Liver (tissue), 9 donors: ENCODE data around the gene CILP. TPM values are rescaled to one million over a fixed set of nuclear protein-coding genes. Genes with fewer than 3 reads are reported as not detected.

Experiments
- DNase-seq: peaks from one replicate; pipeline ENCODE4 v3.0.0-alpha.2; 2017; ENCODE audit warnings: low spot score
- H3K27ac ChIP-seq, 2 donors: one replicate each; pipeline ENCODE4 v1.7.0; 2013; ENCODE audit warnings: inconsistent platforms in 2 of 2, low read length in 2 of 2, control low read depth in 1 of 2, low read depth in 1 of 2, mild to moderate bottlenecking in 1 of 2
- H3K27me3 ChIP-seq, 4 donors: one replicate each; pipeline versions ENCODE4 v1.6.1 to v1.7.0; 2013; ENCODE audit warnings: low read length in 3 of 4, inconsistent platforms in 1 of 4, mild to moderate bottlenecking in 1 of 4, moderate library complexity in 1 of 4; ENCODE audit not compliant: control insufficient read depth in 4 of 4, insufficient read depth in 4 of 4
- H3K36me3 ChIP-seq, 4 donors: one replicate each; pipeline versions ENCODE4 v1.6.1 to v1.7.0; 2013; ENCODE audit warnings: low read length in 3 of 4, mild to moderate bottlenecking in 3 of 4, low read depth in 1 of 4, moderate library complexity in 1 of 4; ENCODE audit not compliant: control insufficient read depth in 4 of 4, insufficient read depth in 3 of 4
- H3K4me1 ChIP-seq, 4 donors: one replicate each; pipeline versions ENCODE4 v1.6.1 to v1.7.0; 2013; ENCODE audit warnings: low read length in 3 of 4, mild to moderate bottlenecking in 3 of 4, moderate library complexity in 1 of 4; ENCODE audit not compliant: control insufficient read depth in 4 of 4, insufficient read depth in 4 of 4
- H3K4me3 ChIP-seq, 3 donors: one replicate each; pipeline versions ENCODE4 v1.6.1 to v1.7.0; 2013; ENCODE audit warnings: low read length in 3 of 3, control low read depth in 1 of 3, low read depth in 1 of 3, mild to moderate bottlenecking in 1 of 3
- H3K9ac ChIP-seq, 2 donors: one replicate each; pipeline ENCODE4 v1.7.0; 2013; ENCODE audit warnings: low read length in 2 of 2, mild to moderate bottlenecking in 2 of 2, moderate library complexity in 2 of 2, control low read depth in 1 of 2, low read depth in 1 of 2
- H3K9me3 ChIP-seq, 4 donors: one replicate each; pipeline versions ENCODE4 v1.6.1 to v1.7.0; 2013; ENCODE audit warnings: low read length in 3 of 4; ENCODE audit not compliant: control insufficient read depth in 4 of 4
- EGR1 ChIP-seq, 2 donors: IDR thresholded peaks; 2 replicates each; pipeline ENCODE4 v1.6.1; 2016 to 2018; ENCODE audit warnings: antibody characterized with exemption in 2 of 2, low read depth in 2 of 2
- FOXA1 ChIP-seq: IDR thresholded peaks from 2 replicates; pipeline ENCODE4 v1.6.1; 2016; ENCODE audit warnings: antibody characterized with exemption
- FOXA2 ChIP-seq: IDR thresholded peaks from 2 replicates; pipeline ENCODE4 v1.6.1; 2016; ENCODE audit warnings: antibody characterized with exemption
- GABPA ChIP-seq, 2 donors: IDR thresholded peaks in 1 of 2; conservative IDR thresholded peaks in 1 of 2; 2 replicates each; pipeline ENCODE4 v1.6.1; 2016; ENCODE audit warnings: antibody characterized with exemption in 2 of 2, mild to moderate bottlenecking in 1 of 2, moderate library complexity in 1 of 2
- HNF4A ChIP-seq, 2 donors: conservative IDR thresholded peaks; 2 replicates each; pipeline ENCODE4 v1.6.1; 2016; ENCODE audit warnings: antibody characterized with exemption in 2 of 2, mild to moderate bottlenecking in 2 of 2
- HNF4G ChIP-seq: IDR thresholded peaks from 2 replicates; pipeline ENCODE4 v1.6.1; 2016; ENCODE audit warnings: antibody characterized with exemption
- JUND ChIP-seq, 2 donors: IDR thresholded peaks; 2 replicates each; pipeline ENCODE4 v1.6.1; 2016; ENCODE audit warnings: antibody characterized with exemption in 2 of 2
- NR2F2 ChIP-seq: IDR thresholded peaks from 2 replicates; pipeline ENCODE4 v1.6.1; 2016; ENCODE audit warnings: antibody characterized with exemption
- RAD21 ChIP-seq, 2 donors: IDR thresholded peaks; 2 replicates each; pipeline ENCODE4 v1.6.1; 2016; ENCODE audit warnings: antibody characterized with exemption in 2 of 2, mild to moderate bottlenecking in 2 of 2
- RXRA ChIP-seq, 2 donors: IDR thresholded peaks; 2 replicates each; pipeline ENCODE4 v1.6.1; 2017 to 2018; ENCODE audit warnings: antibody characterized with exemption in 2 of 2, mild to moderate bottlenecking in 1 of 2
- SP1 ChIP-seq: IDR thresholded peaks from 2 replicates; pipeline ENCODE4 v1.6.1; 2018; ENCODE audit warnings: antibody characterized with exemption, mild to moderate bottlenecking
- TAF1 ChIP-seq: conservative IDR thresholded peaks from 2 replicates; pipeline ENCODE4 v1.6.1; 2016; ENCODE audit warnings: antibody characterized with exemption, mild to moderate bottlenecking
- YY1 ChIP-seq: IDR thresholded peaks from 2 replicates; pipeline ENCODE4 v1.6.1; 2016; ENCODE audit warnings: antibody characterized with exemption, mild to moderate bottlenecking
- WGBS: extraction: QIAGEN DNeasy Blood & Tissue Kit; methylation state at CpG from one replicate; pipeline ENCODE4 v1.1.7; 2013; 5-methylcytosine and 5-hydroxymethylcytosine counted together
- polyA plus RNA-seq, 2 donors: library from polyadenylated mRNA; stranded (reverse) in 1 of 2; unstranded in 1 of 2; fragments of 200-250 nt in 1 of 2; fragments of >200 nt in 1 of 2; fragmentation: Nextera tagmentation in 1 of 2; extraction: Ambion mirVana in 1 of 2; gene quantifications; one replicate each; pipeline versions ENCODE4 v1.2.1 to v1.2.3, GENCODE V29; 2013 to 2015
- total RNA-seq, 2 donors: library from RNA; depleted of rRNA; stranded (reverse); fragments of >200 nt; gene quantifications; one replicate each; pipeline ENCODE4 v1.2.3, GENCODE V29; 2014
- TF ChIP-seq, protein P1 (sequence below): IDR thresholded peaks from 2 replicates; pipeline ENCODE4 v1.6.1; 2016; ENCODE audit warnings: antibody characterized with exemption, mild to moderate bottlenecking
- TF ChIP-seq, protein P2 (sequence below): IDR thresholded peaks from 2 replicates; pipeline ENCODE4 v1.6.1; 2016; ENCODE audit warnings: antibody characterized with exemption
- TF ChIP-seq, protein P3 (sequence below): fragments of 150-350 bp; IDR thresholded peaks from 2 replicates; pipeline ENCODE4 v1.5.1; 2017; ENCODE audit warnings: improper control_type of control experiment, low read depth, low read length; ENCODE audit not compliant: missing input control
- TF ChIP-seq, protein P4 (sequence below): IDR thresholded peaks from 2 replicates; pipeline ENCODE4 v1.6.1; 2016; ENCODE audit warnings: antibody characterized with exemption
- donor health status: healthy.
- donor health status: healthy.
- donor health status: healthy.
- donor health status: healthy.
- donor health status: healthy.

The CILP gene
- total and polyA plus RNA-seq, 4 donors = 0.28 to 2.6 (median 0.44) TPM

DNA sequence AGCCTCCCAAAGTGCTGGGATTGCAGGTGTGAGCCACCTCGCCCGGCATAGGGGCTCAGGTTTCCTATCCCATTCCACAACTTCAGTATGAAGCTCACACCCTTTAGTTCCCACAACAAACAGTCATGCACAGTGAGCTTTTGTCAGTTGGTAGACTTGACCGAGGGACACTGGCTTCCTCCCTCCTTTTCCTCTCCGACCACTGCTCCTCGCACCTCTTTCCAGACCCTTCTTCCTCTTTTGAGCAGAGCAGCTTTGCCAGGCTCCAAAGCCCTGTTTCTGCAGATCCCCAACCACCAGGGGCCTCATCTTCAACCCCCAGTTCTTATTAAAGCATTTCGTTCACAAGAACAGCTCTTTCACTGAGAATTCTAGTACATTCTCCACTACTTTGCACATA is 12.7 kb upstream of the CILP start:
- Histone ChIP-seq H3K27me3 (no peaks in the 10 kb centered on the region), H3K4me3 (no peak overlapping the region), H3K27ac (no peak overlapping the region), H3K36me3 (no peaks in the 10 kb centered on the region), H3K9ac (no peak overlapping the region), H3K4me1 (no peaks in the 10 kb centered on the region), H3K9me3 (no peaks in the 10 kb centered on the region)
- TF ChIP-seq EGR1 (IDR thresholded peaks at IDR 0.05; ENCODE audit: low read depth in 2 of 2) (no peak), HNF4A (conservative IDR thresholded peaks at IDR 0.05) (no peak), YY1 (no peak), RAD21 (IDR thresholded peaks at IDR 0.05) (no peak), GABPA (IDR thresholded peaks at IDR 0.05 in 1 of 2, conservative IDR thresholded peaks at IDR 0.05 in 1 of 2) (no peak), FOXA2 (no peak), RXRA (IDR thresholded peaks at IDR 0.05) (no peak), TAF1 (no peak), NR2F2 (no peak), HNF4G (no peak), FOXA1 (no peak), SP1 (no peak), JUND (IDR thresholded peaks at IDR 0.05) (no peak)
- TF ChIP-seq, protein P1, sequence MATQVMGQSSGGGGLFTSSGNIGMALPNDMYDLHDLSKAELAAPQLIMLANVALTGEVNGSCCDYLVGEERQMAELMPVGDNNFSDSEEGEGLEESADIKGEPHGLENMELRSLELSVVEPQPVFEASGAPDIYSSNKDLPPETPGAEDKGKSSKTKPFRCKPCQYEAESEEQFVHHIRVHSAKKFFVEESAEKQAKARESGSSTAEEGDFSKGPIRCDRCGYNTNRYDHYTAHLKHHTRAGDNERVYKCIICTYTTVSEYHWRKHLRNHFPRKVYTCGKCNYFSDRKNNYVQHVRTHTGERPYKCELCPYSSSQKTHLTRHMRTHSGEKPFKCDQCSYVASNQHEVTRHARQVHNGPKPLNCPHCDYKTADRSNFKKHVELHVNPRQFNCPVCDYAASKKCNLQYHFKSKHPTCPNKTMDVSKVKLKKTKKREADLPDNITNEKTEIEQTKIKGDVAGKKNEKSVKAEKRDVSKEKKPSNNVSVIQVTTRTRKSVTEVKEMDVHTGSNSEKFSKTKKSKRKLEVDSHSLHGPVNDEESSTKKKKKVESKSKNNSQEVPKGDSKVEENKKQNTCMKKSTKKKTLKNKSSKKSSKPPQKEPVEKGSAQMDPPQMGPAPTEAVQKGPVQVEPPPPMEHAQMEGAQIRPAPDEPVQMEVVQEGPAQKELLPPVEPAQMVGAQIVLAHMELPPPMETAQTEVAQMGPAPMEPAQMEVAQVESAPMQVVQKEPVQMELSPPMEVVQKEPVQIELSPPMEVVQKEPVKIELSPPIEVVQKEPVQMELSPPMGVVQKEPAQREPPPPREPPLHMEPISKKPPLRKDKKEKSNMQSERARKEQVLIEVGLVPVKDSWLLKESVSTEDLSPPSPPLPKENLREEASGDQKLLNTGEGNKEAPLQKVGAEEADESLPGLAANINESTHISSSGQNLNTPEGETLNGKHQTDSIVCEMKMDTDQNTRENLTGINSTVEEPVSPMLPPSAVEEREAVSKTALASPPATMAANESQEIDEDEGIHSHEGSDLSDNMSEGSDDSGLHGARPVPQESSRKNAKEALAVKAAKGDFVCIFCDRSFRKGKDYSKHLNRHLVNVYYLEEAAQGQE = no peak
- TF ChIP-seq, protein P2, sequence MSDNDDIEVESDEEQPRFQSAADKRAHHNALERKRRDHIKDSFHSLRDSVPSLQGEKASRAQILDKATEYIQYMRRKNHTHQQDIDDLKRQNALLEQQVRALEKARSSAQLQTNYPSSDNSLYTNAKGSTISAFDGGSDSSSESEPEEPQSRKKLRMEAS = no peak
- TF ChIP-seq, protein P3, sequence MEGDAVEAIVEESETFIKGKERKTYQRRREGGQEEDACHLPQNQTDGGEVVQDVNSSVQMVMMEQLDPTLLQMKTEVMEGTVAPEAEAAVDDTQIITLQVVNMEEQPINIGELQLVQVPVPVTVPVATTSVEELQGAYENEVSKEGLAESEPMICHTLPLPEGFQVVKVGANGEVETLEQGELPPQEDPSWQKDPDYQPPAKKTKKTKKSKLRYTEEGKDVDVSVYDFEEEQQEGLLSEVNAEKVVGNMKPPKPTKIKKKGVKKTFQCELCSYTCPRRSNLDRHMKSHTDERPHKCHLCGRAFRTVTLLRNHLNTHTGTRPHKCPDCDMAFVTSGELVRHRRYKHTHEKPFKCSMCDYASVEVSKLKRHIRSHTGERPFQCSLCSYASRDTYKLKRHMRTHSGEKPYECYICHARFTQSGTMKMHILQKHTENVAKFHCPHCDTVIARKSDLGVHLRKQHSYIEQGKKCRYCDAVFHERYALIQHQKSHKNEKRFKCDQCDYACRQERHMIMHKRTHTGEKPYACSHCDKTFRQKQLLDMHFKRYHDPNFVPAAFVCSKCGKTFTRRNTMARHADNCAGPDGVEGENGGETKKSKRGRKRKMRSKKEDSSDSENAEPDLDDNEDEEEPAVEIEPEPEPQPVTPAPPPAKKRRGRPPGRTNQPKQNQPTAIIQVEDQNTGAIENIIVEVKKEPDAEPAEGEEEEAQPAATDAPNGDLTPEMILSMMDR = no peak
- no peak for DNase-seq
- 86% methylated on average over 6 of the region's 6 CpGs for WGBS

DNA sequence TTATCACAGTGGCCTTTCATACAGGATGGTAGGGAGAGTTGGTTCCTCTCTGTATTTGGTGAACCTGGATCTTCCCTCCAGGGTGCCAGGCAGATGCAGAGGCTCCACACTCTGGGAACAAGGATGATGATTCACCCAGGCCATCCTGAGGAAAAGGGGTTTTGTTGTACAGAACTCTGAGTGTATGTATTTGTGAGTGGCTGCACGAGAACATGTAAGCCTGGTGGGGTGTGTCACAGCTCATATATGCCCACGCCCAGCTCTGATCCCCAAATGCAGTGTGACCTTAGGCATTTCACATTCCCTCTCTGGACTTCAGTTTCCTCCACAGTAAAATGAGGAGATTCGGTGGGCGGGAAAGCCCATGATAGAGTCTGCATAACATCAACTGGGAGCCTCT is 11.6 kb upstream of the CILP start:
- Histone ChIP-seq H3K9me3 (no peaks in the 10 kb centered on the region), H3K4me3 (no peak overlapping the region), H3K9ac (no peak overlapping the region), H3K27me3 (no peaks in the 10 kb centered on the region), H3K27ac (no peak overlapping the region), H3K4me1 (no peaks in the 10 kb centered on the region), H3K36me3 (no peaks in the 10 kb centered on the region)
- 94% methylated on average over 4 of the region's 4 CpGs for WGBS
- no peak for DNase-seq
- no peak for TF ChIP-seq GABPA (IDR thresholded peaks at IDR 0.05 in 1 of 2, conservative IDR thresholded peaks at IDR 0.05 in 1 of 2)
- TF ChIP-seq, protein P4, sequence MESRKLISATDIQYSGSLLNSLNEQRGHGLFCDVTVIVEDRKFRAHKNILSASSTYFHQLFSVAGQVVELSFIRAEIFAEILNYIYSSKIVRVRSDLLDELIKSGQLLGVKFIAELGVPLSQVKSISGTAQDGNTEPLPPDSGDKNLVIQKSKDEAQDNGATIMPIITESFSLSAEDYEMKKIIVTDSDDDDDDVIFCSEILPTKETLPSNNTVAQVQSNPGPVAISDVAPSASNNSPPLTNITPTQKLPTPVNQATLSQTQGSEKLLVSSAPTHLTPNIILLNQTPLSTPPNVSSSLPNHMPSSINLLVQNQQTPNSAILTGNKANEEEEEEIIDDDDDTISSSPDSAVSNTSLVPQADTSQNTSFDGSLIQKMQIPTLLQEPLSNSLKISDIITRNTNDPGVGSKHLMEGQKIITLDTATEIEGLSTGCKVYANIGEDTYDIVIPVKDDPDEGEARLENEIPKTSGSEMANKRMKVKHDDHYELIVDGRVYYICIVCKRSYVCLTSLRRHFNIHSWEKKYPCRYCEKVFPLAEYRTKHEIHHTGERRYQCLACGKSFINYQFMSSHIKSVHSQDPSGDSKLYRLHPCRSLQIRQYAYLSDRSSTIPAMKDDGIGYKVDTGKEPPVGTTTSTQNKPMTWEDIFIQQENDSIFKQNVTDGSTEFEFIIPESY = no peak
